ENCODE measurements around the gene STAT5A.

DNA sequence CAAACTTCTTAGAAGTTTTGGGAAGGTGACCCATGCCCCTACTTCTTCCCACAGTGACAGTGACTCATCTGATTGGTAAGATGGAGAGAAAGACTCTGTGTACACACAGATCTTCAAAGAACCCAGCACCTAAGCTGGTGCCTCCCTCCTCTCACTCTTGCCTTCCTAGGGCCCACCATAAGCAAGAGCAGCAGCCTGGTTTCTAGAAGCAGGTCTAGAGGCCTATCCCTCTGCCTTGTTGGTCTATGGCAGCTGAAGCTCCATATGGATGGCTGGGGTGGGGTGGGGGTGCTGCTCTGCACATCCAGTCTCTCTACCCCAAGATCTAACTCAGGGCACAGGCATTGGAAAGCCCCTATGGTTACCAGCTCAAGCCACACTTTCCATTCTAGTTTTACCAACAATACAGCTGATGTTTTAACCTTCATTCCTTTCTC, 52.4 kb downstream of the STAT5A start:
- TF ChIP-seq POLR2A (IDR thresholded peaks at IDR 0.05), result no peak
- TF ChIP-seq, protein P1, sequence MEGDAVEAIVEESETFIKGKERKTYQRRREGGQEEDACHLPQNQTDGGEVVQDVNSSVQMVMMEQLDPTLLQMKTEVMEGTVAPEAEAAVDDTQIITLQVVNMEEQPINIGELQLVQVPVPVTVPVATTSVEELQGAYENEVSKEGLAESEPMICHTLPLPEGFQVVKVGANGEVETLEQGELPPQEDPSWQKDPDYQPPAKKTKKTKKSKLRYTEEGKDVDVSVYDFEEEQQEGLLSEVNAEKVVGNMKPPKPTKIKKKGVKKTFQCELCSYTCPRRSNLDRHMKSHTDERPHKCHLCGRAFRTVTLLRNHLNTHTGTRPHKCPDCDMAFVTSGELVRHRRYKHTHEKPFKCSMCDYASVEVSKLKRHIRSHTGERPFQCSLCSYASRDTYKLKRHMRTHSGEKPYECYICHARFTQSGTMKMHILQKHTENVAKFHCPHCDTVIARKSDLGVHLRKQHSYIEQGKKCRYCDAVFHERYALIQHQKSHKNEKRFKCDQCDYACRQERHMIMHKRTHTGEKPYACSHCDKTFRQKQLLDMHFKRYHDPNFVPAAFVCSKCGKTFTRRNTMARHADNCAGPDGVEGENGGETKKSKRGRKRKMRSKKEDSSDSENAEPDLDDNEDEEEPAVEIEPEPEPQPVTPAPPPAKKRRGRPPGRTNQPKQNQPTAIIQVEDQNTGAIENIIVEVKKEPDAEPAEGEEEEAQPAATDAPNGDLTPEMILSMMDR (IDR thresholded peaks at IDR 0.05), result no peak
